ENCODE measurements around the gene CD164L2. TPM values are rescaled to one million over a fixed set of nuclear protein-coding genes. Genes with fewer than 3 reads are reported as not detected.
A peak's percentile ranks its signal among the peaks of the same experiment; 100 is the strongest.

CD164L2 gene
- total RNA-seq, 4 donors from 2014 or later = not detected

- H3K9me3 ChIP-seq = no peaks in the 10 kb centered on the region
- H3K27ac ChIP-seq = peak overlapping the region in 2 of 4 donors; percentile 68 to 70
- intact Hi-C loops (cut with DNase I; ENCODE audit: low total_unique reads) (no loop called here), in situ Hi-C loops (cut with MboI; ENCODE audit: low pct_ligation_motif_present in 1 of 4, low pct_unique_long_range_greater_than_20kb in 1 of 4, low sequenced_read_pairs in 3 of 4) (no loop called here)
- no peak for DNase-seq
- 33 to 71% methylated on average over 1 to 5 of the region's 5 CpGs for WGBS, 2 donors (ENCODE audit: low coverage in 1 of 2)
- H3K27me3 ChIP-seq = no peaks in the 10 kb centered on the region
- H3K4me1 ChIP-seq = peaks cover 0 to 15% (median 9%) of the 10 kb centered on the region in 4 donors
- TF ChIP-seq POLR2AphosphoS5 (IDR thresholded peaks at IDR 0.05) (no peak), POLR2A (IDR thresholded peaks at IDR 0.05) (no peak), EP300 (IDR thresholded peaks at IDR 0.05; ENCODE audit: low read depth) (no peak)
- TF ChIP-seq, protein P1, sequence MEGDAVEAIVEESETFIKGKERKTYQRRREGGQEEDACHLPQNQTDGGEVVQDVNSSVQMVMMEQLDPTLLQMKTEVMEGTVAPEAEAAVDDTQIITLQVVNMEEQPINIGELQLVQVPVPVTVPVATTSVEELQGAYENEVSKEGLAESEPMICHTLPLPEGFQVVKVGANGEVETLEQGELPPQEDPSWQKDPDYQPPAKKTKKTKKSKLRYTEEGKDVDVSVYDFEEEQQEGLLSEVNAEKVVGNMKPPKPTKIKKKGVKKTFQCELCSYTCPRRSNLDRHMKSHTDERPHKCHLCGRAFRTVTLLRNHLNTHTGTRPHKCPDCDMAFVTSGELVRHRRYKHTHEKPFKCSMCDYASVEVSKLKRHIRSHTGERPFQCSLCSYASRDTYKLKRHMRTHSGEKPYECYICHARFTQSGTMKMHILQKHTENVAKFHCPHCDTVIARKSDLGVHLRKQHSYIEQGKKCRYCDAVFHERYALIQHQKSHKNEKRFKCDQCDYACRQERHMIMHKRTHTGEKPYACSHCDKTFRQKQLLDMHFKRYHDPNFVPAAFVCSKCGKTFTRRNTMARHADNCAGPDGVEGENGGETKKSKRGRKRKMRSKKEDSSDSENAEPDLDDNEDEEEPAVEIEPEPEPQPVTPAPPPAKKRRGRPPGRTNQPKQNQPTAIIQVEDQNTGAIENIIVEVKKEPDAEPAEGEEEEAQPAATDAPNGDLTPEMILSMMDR (IDR thresholded peaks at IDR 0.05) = no peak
- H3K36me3 ChIP-seq = no peaks in the 10 kb centered on the region
- peak overlapping the region in 2 of 4 donors; percentile 30 to 37 for H3K4me3 ChIP-seq
Measured at GRCh38 chr1:27343639-27344025, 39.5 kb downstream of the CD164L2 start.

DNA sequence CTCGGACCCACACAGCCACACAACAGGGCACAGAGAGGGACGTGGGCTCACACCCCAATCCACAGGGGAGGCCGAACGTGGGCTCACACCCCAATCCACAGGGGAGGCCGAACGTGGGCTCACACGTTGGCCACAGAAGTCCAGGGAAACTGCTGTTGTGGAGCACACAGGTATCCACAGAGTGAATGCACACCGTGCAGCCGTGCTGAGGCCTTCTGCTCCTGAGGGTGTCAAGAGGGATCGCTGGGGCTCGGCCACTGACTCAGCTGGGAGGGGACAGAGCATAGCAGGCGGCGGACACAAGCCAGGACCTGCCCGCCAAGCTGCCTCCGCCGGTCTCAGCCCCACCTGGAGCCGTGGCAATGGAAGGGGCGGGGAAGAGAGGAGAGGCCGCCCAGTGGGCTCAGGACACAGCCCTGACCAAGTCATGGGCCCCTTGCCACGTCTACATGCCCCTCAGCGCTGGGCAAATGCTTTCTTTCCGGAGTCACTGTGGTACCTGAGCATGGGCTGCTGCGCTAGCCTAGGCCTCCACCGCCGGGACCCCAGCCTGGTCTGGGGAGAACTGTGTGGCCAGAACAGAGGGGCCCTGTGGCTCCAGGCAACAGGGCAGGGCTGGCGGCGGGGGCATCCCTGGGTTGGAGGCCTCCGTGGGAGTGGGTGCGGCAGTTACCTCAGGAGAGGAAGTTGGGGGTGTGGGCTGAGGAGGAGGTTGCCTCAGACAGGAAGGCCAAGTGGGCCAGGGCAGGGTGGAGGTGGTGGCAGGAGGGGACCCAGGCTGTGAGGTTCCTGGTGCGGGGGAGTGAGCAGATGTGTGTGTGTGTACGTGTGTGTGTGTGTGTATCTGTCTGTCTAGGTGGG is 40.1 kb downstream of the CD164L2 start:
- Histone ChIP-seq H3K9me3 (no peaks in the 10 kb centered on the region), H3K27ac (peak overlapping the region; percentile 65 to 70 (median 67)), H3K4me1 (peaks cover 0 to 15% (median 9%) of the 10 kb centered on the region in 4 donors), H3K36me3 (no peaks in the 10 kb centered on the region), H3K4me3 (peak overlapping the region in 2 of 4 donors; percentile 30 to 37), H3K27me3 (no peaks in the 10 kb centered on the region)
- intact Hi-C loops (cut with DNase I; ENCODE audit: low total_unique reads) (no loop called here), in situ Hi-C loops (cut with MboI; ENCODE audit: low pct_ligation_motif_present in 1 of 4, low pct_unique_long_range_greater_than_20kb in 1 of 4, low sequenced_read_pairs in 3 of 4) (no loop called here)
- TF ChIP-seq, protein P1 (IDR thresholded peaks at IDR 0.05) = no peak
- no peak for TF ChIP-seq POLR2AphosphoS5 (IDR thresholded peaks at IDR 0.05)
- TF ChIP-seq POLR2A (IDR thresholded peaks at IDR 0.05) = no peak
- TF ChIP-seq EP300 (IDR thresholded peaks at IDR 0.05; ENCODE audit: low read depth) = no peak
- DNase-seq = peak; percentile 67
- WGBS, 2 donors (ENCODE audit: low coverage in 1 of 2) = 61% methylated on average over 30 of the region's 31 CpGs; no CpG with 5 or more reads in 1 of the 2 donors

- H3K27ac ChIP-seq = peak overlapping the region; percentile 65 to 70 (median 67)
- peaks cover 0 to 15% (median 9%) of the 10 kb centered on the region in 4 donors for H3K4me1 ChIP-seq
- in situ Hi-C loops (cut with MboI; ENCODE audit: low pct_ligation_motif_present in 1 of 4, low pct_unique_long_range_greater_than_20kb in 1 of 4, low sequenced_read_pairs in 3 of 4) (no loop called here), intact Hi-C loops (cut with DNase I; ENCODE audit: low total_unique reads) (no loop called here)
- no peak for DNase-seq
- no peaks in the 10 kb centered on the region for H3K36me3 ChIP-seq
- 58 to 100% methylated on average over 1 to 6 of the region's 8 CpGs for WGBS, 2 donors (ENCODE audit: low coverage in 1 of 2)
- peak overlapping the region in 3 of 4 donors; percentile 25 to 37 (median 30) for H3K4me3 ChIP-seq
- H3K27me3 ChIP-seq = no peaks in the 10 kb centered on the region
- no peaks in the 10 kb centered on the region for H3K9me3 ChIP-seq
- TF ChIP-seq POLR2A (IDR thresholded peaks at IDR 0.05) (no peak), POLR2AphosphoS5 (IDR thresholded peaks at IDR 0.05) (no peak), EP300 (IDR thresholded peaks at IDR 0.05; ENCODE audit: low read depth) (no peak)
- TF ChIP-seq, protein P1 (IDR thresholded peaks at IDR 0.05) = no peak
Measured at GRCh38 chr1:27342391-27342777, 40.7 kb downstream of the CD164L2 start.

- Histone ChIP-seq H3K36me3 (no peaks in the 10 kb centered on the region), H3K4me1 (peaks cover 0 to 15% (median 9%) of the 10 kb centered on the region in 4 donors), H3K27ac (peak within 1 kb of the TSS; percentile 65 to 70 (median 67)), H3K4me3 (peak within 1 kb of the TSS; percentile 22 to 37 (median 28)), H3K9me3 (no peaks in the 10 kb centered on the region), H3K27me3 (no peaks in the 10 kb centered on the region)
- TF ChIP-seq POLR2AphosphoS5 (IDR thresholded peaks at IDR 0.05) = no peak
- peak; percentile 12 for TF ChIP-seq POLR2A (IDR thresholded peaks at IDR 0.05)
- no peak for TF ChIP-seq EP300 (IDR thresholded peaks at IDR 0.05; ENCODE audit: low read depth)
- TF ChIP-seq, protein P1 (IDR thresholded peaks at IDR 0.05) = no peak
- 19% methylated on average over 19 of the region's 22 CpGs; no CpG with 5 or more reads in 1 of the 2 donors for WGBS, 2 donors (ENCODE audit: low coverage in 1 of 2)
- in situ Hi-C loops (cut with MboI; ENCODE audit: low pct_ligation_motif_present in 1 of 4, low pct_unique_long_range_greater_than_20kb in 1 of 4, low sequenced_read_pairs in 3 of 4) = no loop called here
- intact Hi-C loops (cut with DNase I; ENCODE audit: low total_unique reads) = no loop called here
- DNase-seq = peak; percentile 75
Measured at GRCh38 chr1:27341525-27342252, 41.4 kb downstream of the CD164L2 start, which contains the start of gene SYTL1. TSS of gene SYTL1 (plus strand) at chr1:27342022. CDS start at chr1:27345335, 3,313 bp downstream.

All from transverse colon (tissue), 4 donors.